HG03060 (cell line): ENCODE results near the gene GMPR2.
A peak's percentile ranks its signal among the peaks of the same experiment; 100 is the strongest.

Source experiments
- ATAC-seq: cut with Tn5 transposase; IDR thresholded peaks from one replicate; pipeline ENCODE4 v1.9.1; 2021; ENCODE audit warnings: low read depth, moderate number of reproducible peaks; ENCODE audit not compliant: unreplicated experiment

GMPR2 gene

GRCh38 chr14:24263848-24264247 lies 31.1 kb downstream of the GMPR2 start:
- ATAC-seq, result no peak

GRCh38 chr14:24264298-24264697 lies 31.6 kb downstream of the GMPR2 start:
- ATAC-seq, result no peak

- ATAC-seq, result no peak
Observed at GRCh38 chr14:24266344-24267244, 33.9 kb downstream of the GMPR2 start.

- no peak for ATAC-seq
Observed at GRCh38 chr14:24267516-24267915, 34.8 kb downstream of the GMPR2 start.

GRCh38 chr14:24268225-24268624 lies 35.5 kb downstream of the GMPR2 start:
- no peak for ATAC-seq

- ATAC-seq, result no peak
Observed at GRCh38 chr14:24269368-24269767, 36.6 kb downstream of the GMPR2 start.

- no peak for ATAC-seq
Observed at GRCh38 chr14:24269910-24270536, 37.3 kb downstream of the GMPR2 start.

- ATAC-seq, result peak; percentile 0
Observed at GRCh38 chr14:24270537-24271133, 37.9 kb downstream of the GMPR2 start.

GRCh38 chr14:24271134-24271833 lies 38.6 kb downstream of the GMPR2 start, which contains the start of gene RABGGTA:
RABGGTA (minus strand) TSS chr14:24271597; CDS start chr14:24271115, 482 bp downstream.
- peak; percentile 45 for ATAC-seq

GRCh38 chr14:24271834-24272263 lies 39.1 kb downstream of the GMPR2 start:
- ATAC-seq, result no peak

- no peak for ATAC-seq
Observed at GRCh38 chr14:24272467-24272866, 39.7 kb downstream of the GMPR2 start.

GRCh38 chr14:24273422-24273998 lies 40.8 kb downstream of the GMPR2 start:
- no peak for ATAC-seq

GRCh38 chr14:24274101-24274543 lies 41.4 kb downstream of the GMPR2 start:
- ATAC-seq, result peak; percentile 40

GRCh38 chr14:24277071-24277470 lies 44.3 kb downstream of the GMPR2 start:
- ATAC-seq, result no peak

GRCh38 chr14:24277606-24278321 lies 45.0 kb downstream of the GMPR2 start:
- no peak for ATAC-seq

GRCh38 chr14:24278424-24278823 lies 45.7 kb downstream of the GMPR2 start:
- no peak for ATAC-seq

- no peak for ATAC-seq
Observed at GRCh38 chr14:24279301-24280186, 46.8 kb downstream of the GMPR2 start.

GRCh38 chr14:24280797-24281460 lies 48.2 kb downstream of the GMPR2 start:
- ATAC-seq, result no peak
